ENCODE measurements around the gene TAF6L.
"Not testable (repeated sequence)": the region's sequence is repeated elsewhere in the genome, so short reads cannot be mapped to it uniquely, and the experiment has no call there.

TAF6L gene

GRCh38 chr11:62771144-62772021 is at the start of gene TAF6L:
Gene TAF6L (plus strand): TSS chr11:62771396. CDS start chr11:62775784, 4,388 bp downstream.
- DNase-seq: peak; percentile 98

GRCh38 chr11:62721994-62722393 is 49.2 kb upstream of the TAF6L start:
- peak; percentile 32 for DNase-seq

GRCh38 chr11:62724171-62724570 is 47.0 kb upstream of the TAF6L start:
- DNase-seq: no peak

GRCh38 chr11:62725646-62726045 is 45.5 kb upstream of the TAF6L start:
- DNase-seq: no peak

GRCh38 chr11:62726156-62726914 is 44.9 kb upstream of the TAF6L start:
- DNase-seq: no peak

GRCh38 chr11:62726915-62727164 is 44.4 kb upstream of the TAF6L start:
- DNase-seq: no peak

GRCh38 chr11:62727165-62727871 is 43.9 kb upstream of the TAF6L start, which contains the start of gene HNRNPUL2:
Gene HNRNPUL2 (minus strand): TSS chr11:62727457. CDS start chr11:62727156, 301 bp downstream.
- peak; percentile 99 for DNase-seq

GRCh38 chr11:62727872-62728170 is 43.4 kb upstream of the TAF6L start:
- DNase-seq: peak; percentile 99

- peak; percentile 93 for DNase-seq
Observed at GRCh38 chr11:62728171-62728988, 42.8 kb upstream of the TAF6L start, which contains the start of gene TTC9C. Gene TTC9C (plus strand): TSS chr11:62728486. CDS start chr11:62728849, 363 bp downstream.

- not testable (repeated sequence) for DNase-seq
Observed at GRCh38 chr11:62730076-62730475, 41.1 kb upstream of the TAF6L start.

- peak; percentile 38 for DNase-seq
Observed at GRCh38 chr11:62732830-62733229, 38.4 kb upstream of the TAF6L start.

- no peak for DNase-seq
Observed at GRCh38 chr11:62737196-62737595, 34.0 kb upstream of the TAF6L start.

GRCh38 chr11:62747475-62748160 is 23.6 kb upstream of the TAF6L start:
- DNase-seq: no peak

- not testable (repeated sequence) for DNase-seq
Observed at GRCh38 chr11:62749931-62750330, 21.3 kb upstream of the TAF6L start.

GRCh38 chr11:62752177-62752785 is 18.9 kb upstream of the TAF6L start:
- DNase-seq: no peak

- DNase-seq: no peak
Observed at GRCh38 chr11:62752994-62753735, 18.0 kb upstream of the TAF6L start.

- DNase-seq: peak; percentile 99
Observed at GRCh38 chr11:62753736-62754603, 17.2 kb upstream of the TAF6L start, which contains the start of gene ZBTB3. Gene ZBTB3 (minus strand): TSS chr11:62754160. CDS start chr11:62753664, 496 bp downstream.

- no peak for DNase-seq
Observed at GRCh38 chr11:62755086-62755615, 16.0 kb upstream of the TAF6L start.

Measured in EL (cell line).